Parathyroid adenoma (tissue), 2 donors: ENCODE results near the gene STAU1.

Source experiments
- H2AFZ ChIP-seq: fragments of 300-600 bp; sonication (generic); one replicate; pipeline ENCODE4 v1.7.0; 2017; ENCODE audit warnings: antibody characterized with exemption, mild to moderate bottlenecking
- H3K27ac ChIP-seq: fragments of 300-600 bp; sonication (generic); one replicate; pipeline ENCODE4 v1.7.0; 2017
- H3K27me3 ChIP-seq: fragments of 300-600 bp; sonication (generic); one replicate; pipeline ENCODE4 v1.7.0; 2017; ENCODE audit warnings: low read length; ENCODE audit not compliant: control insufficient read depth, insufficient read depth
- H3K36me3 ChIP-seq: fragments of 300-600 bp; sonication (generic); one replicate; pipeline ENCODE4 v1.7.0; 2017; ENCODE audit warnings: low read length; ENCODE audit not compliant: control insufficient read depth, insufficient read depth
- H3K4me1 ChIP-seq: fragments of 300-600 bp; sonication (generic); one replicate; pipeline ENCODE4 v1.7.0; 2017; ENCODE audit warnings: control low read depth
- H3K4me2 ChIP-seq: fragments of 300-600 bp; sonication (generic); one replicate; pipeline ENCODE4 v1.7.0; 2017; ENCODE audit warnings: low read length
- H3K4me3 ChIP-seq: fragments of 300-600 bp; sonication (generic); one replicate; pipeline ENCODE4 v1.7.0; 2017; ENCODE audit warnings: low read depth, low read length
- H3K79me2 ChIP-seq: fragments of 300-600 bp; sonication (generic); one replicate; pipeline ENCODE4 v1.7.0; 2017; ENCODE audit warnings: control low read depth
- H3K9ac ChIP-seq: fragments of 300-600 bp; sonication (generic); one replicate; pipeline ENCODE4 v1.7.0; 2017; ENCODE audit warnings: mild to moderate bottlenecking
- H3K9me3 ChIP-seq: fragments of 300-600 bp; sonication (generic); one replicate; pipeline ENCODE4 v1.7.0; 2017; ENCODE audit warnings: low read length; ENCODE audit not compliant: control insufficient read depth
- CTCF ChIP-seq: fragments of 300-600 bp; sonication (generic); IDR thresholded peaks from one replicate; pipeline ENCODE4 v1.7.0; 2017; ENCODE audit warnings: antibody characterized with exemption, mild to moderate bottlenecking
- donor health status: primary hyperparathyroidism.

The STAU1 gene

GRCh38 chr20:49215232-49215631 lies 27.1 kb upstream of the STAU1 start:
- no peak for TF ChIP-seq CTCF
- no peaks in the 10 kb centered on the region for H3K27me3 ChIP-seq
- no peak overlapping the region for H3K4me2 ChIP-seq

GRCh38 chr20:49214571-49214970 lies 26.4 kb upstream of the STAU1 start:
- Histone ChIP-seq H3K9me3 (no peaks in the 10 kb centered on the region), H3K4me3 (no peak overlapping the region), H3K79me2 (peaks cover 1% of the 10 kb centered on the region), H2AFZ (no peak overlapping the region), H3K4me1 (peaks cover 5% of the 10 kb centered on the region), H3K27ac (no peak overlapping the region), H3K36me3 (no peaks in the 10 kb centered on the region), H3K4me2 (no peak overlapping the region), H3K27me3 (no peaks in the 10 kb centered on the region), H3K9ac (no peak overlapping the region)
- TF ChIP-seq CTCF = no peak

More at GRCh38 chr20:49215232-49215631, 27.1 kb upstream of the STAU1 start:
- no peak overlapping the region for H3K27ac ChIP-seq
- H3K9me3 ChIP-seq = no peaks in the 10 kb centered on the region
- H3K79me2 ChIP-seq = peaks cover 8% of the 10 kb centered on the region
- no peak overlapping the region for H3K4me3 ChIP-seq
- H3K36me3 ChIP-seq = no peaks in the 10 kb centered on the region
- no peak overlapping the region for H2AFZ ChIP-seq
- H3K4me1 ChIP-seq = peaks cover 9% of the 10 kb centered on the region
- no peak overlapping the region for H3K9ac ChIP-seq

DNA sequence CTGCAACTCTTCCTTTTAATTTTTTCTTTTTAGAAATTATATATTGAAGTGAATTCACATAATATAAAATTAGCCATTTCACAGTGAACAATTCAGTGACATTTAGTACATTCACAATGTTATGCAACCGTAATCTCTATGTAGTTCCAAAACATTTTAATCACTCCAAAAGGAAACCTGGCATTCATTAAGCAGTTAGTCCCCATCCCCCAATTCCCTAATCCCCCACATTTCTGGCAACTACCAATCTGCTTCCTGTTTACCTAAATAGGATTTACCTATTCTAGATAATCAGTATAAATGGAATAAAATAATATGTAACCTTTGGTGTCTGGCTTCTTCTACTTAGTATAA lies 22.6 kb upstream of the STAU1 start:
- no peaks in the 10 kb centered on the region for H3K27me3 ChIP-seq
- no peaks in the 10 kb centered on the region for H3K4me1 ChIP-seq
- no peaks in the 10 kb centered on the region for H3K36me3 ChIP-seq
- H3K9me3 ChIP-seq = no peaks in the 10 kb centered on the region
- H3K9ac ChIP-seq = no peak overlapping the region
- H3K4me3 ChIP-seq = no peak overlapping the region
- no peak overlapping the region for H3K27ac ChIP-seq
- no peak overlapping the region for H3K4me2 ChIP-seq
- H3K79me2 ChIP-seq = no peaks in the 10 kb centered on the region
- TF ChIP-seq CTCF = no peak
- no peak overlapping the region for H2AFZ ChIP-seq

DNA sequence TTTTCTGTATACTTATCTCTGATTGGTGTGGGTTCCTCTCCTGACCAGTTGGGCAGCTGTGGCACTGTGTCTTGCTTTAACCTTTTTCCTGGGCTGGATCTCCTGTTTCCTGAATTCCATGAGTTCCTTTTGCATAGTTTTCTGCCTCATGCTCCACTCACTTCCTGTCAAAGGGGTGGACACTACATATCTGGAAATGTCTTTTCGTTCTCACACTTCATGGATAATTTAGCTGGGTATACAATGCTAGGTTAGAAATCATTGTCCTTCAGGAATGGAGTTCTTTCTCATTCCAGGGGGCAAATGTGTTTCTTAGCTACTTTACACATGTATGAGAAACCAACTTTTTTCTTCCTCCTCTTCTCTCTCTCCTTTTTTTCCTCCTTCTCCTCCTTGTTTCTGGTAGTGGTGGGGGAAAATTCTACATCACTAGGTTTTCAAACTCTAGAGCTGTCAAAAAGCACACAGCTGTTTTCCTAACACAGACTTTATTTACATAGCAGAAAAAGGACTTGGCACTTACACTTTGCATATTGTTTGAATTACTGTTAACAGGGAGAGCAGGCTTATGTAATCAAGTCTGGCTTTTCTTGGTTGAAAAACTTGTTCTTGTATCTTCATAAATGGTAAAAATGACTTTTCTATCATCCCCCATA lies 22.1 kb upstream of the STAU1 start:
- Histone ChIP-seq H3K4me1 (no peaks in the 10 kb centered on the region), H3K27ac (no peak overlapping the region)
- TF ChIP-seq CTCF = no peak

GRCh38 chr20:49207076-49207475 lies 18.9 kb upstream of the STAU1 start:
- no peaks in the 10 kb centered on the region for H3K9me3 ChIP-seq

More for the DNA sequence above, 22.1 kb upstream of the STAU1 start:
- H3K9ac ChIP-seq = no peak overlapping the region
- H3K27me3 ChIP-seq = no peaks in the 10 kb centered on the region
- no peak overlapping the region for H3K4me3 ChIP-seq
- H3K79me2 ChIP-seq = no peaks in the 10 kb centered on the region
- no peak overlapping the region for H2AFZ ChIP-seq
- H3K36me3 ChIP-seq = no peaks in the 10 kb centered on the region
- no peaks in the 10 kb centered on the region for H3K9me3 ChIP-seq
- no peak overlapping the region for H3K4me2 ChIP-seq

More at GRCh38 chr20:49207076-49207475, 18.9 kb upstream of the STAU1 start:
- H3K36me3 ChIP-seq = no peaks in the 10 kb centered on the region
- no peak overlapping the region for H3K27ac ChIP-seq
- H3K9ac ChIP-seq = no peak overlapping the region
- no peaks in the 10 kb centered on the region for H3K27me3 ChIP-seq
- H3K4me3 ChIP-seq = no peak overlapping the region
- TF ChIP-seq CTCF = peak; percentile 7
- H3K4me1 ChIP-seq = no peaks in the 10 kb centered on the region
- no peak overlapping the region for H3K4me2 ChIP-seq
- no peaks in the 10 kb centered on the region for H3K79me2 ChIP-seq
- no peak overlapping the region for H2AFZ ChIP-seq
